Subcutaneous abdominal adipose tissue (tissue), 5 donors: ENCODE measurements around the gene KRTAP4-11.
"Not testable (repeated sequence)": the region's sequence is repeated elsewhere in the genome, so short reads cannot be mapped to it uniquely, and the experiment has no call there.

Experiments used
- H3K27ac ChIP-seq: one replicate; pipeline ENCODE4 v1.7.0; 2013; ENCODE audit warnings: low read depth, mild to moderate bottlenecking, inconsistent platforms, low read length, moderate library complexity
- H3K27me3 ChIP-seq, 5 donors: one replicate each; pipeline ENCODE4 v1.7.0; 2013; ENCODE audit warnings: low read length in 5 of 5, inconsistent platforms in 1 of 5; ENCODE audit not compliant: control insufficient read depth in 5 of 5, insufficient read depth in 4 of 5
- H3K36me3 ChIP-seq, 5 donors: one replicate each; pipeline ENCODE4 v1.7.0; 2013; ENCODE audit warnings: low read length in 5 of 5; ENCODE audit not compliant: control insufficient read depth in 5 of 5, insufficient read depth in 5 of 5
- H3K4me1 ChIP-seq, 5 donors: one replicate each; pipeline ENCODE4 v1.7.0; 2013; ENCODE audit warnings: low read length in 5 of 5, mild to moderate bottlenecking in 3 of 5, moderate library complexity in 1 of 5; ENCODE audit not compliant: control insufficient read depth in 5 of 5, insufficient read depth in 5 of 5
- H3K4me3 ChIP-seq, 5 donors: one replicate each; pipeline ENCODE4 v1.7.0; 2013; ENCODE audit warnings: low read length in 5 of 5, low read depth in 1 of 5
- H3K9ac ChIP-seq, 5 donors: one replicate each; pipeline ENCODE4 v1.7.0; 2013; ENCODE audit warnings: low read length in 5 of 5, mild to moderate bottlenecking in 4 of 5, moderate library complexity in 3 of 5
- H3K9me3 ChIP-seq, 5 donors: one replicate each; pipeline ENCODE4 v1.7.0; 2013; ENCODE audit warnings: low read length in 5 of 5; ENCODE audit not compliant: control insufficient read depth in 5 of 5
- donor health status: healthy.
- donor health status: healthy.
- donor health status: healthy.
- donor health status: healthy.
- donor health status: healthy.

The KRTAP4-11 gene

GRCh38 chr17:41126412-41126811 lies 8.2 kb upstream of the KRTAP4-11 start:
- no peak overlapping the region for H3K27ac ChIP-seq
- peaks cover 0 to 3% (median 0%) of the 10 kb centered on the region in 5 donors for H3K9me3 ChIP-seq
- H3K4me3 ChIP-seq = no peak overlapping the region
- H3K4me1 ChIP-seq = no peaks in the 10 kb centered on the region
- H3K9ac ChIP-seq = no peak overlapping the region
- peaks cover 0 to 3% (median 0%) of the 10 kb centered on the region in 5 donors for H3K27me3 ChIP-seq
- H3K36me3 ChIP-seq = no peaks in the 10 kb centered on the region

- Histone ChIP-seq H3K27ac (no peak overlapping the region), H3K4me1 (peaks cover 0 to 3% (median 0%) of the 10 kb centered on the region in 5 donors), H3K27me3 (peaks cover 0 to 3% (median 0%) of the 10 kb centered on the region in 5 donors), H3K9me3 (peaks cover 0 to 3% (median 0%) of the 10 kb centered on the region in 5 donors), H3K4me3 (no peak overlapping the region), H3K36me3 (no peaks in the 10 kb centered on the region), H3K9ac (no peak overlapping the region)
These were observed 6.9 kb upstream of the KRTAP4-11 start for GRCh38 chr17:41125064-41125463.

- not testable (repeated sequence) for H3K9ac ChIP-seq, H3K27ac ChIP-seq, H3K4me1 ChIP-seq, H3K4me3 ChIP-seq, H3K36me3 ChIP-seq, H3K27me3 ChIP-seq, H3K9me3 ChIP-seq
These were observed 5.8 kb upstream of the KRTAP4-11 start, which contains the start of gene KRTAP4-12 for GRCh38 chr17:41123991-41124371. Gene KRTAP4-12, minus strand, starts transcription at chr17:41124182. Its CDS starts 60 bp downstream, at chr17:41124122.

GRCh38 chr17:41123292-41123990 lies 5.3 kb upstream of the KRTAP4-11 start:
- H3K9ac ChIP-seq, H3K36me3 ChIP-seq, H3K27ac ChIP-seq, H3K27me3 ChIP-seq, H3K4me1 ChIP-seq, H3K9me3 ChIP-seq, H3K4me3 ChIP-seq: not testable (repeated sequence)

- Histone ChIP-seq H3K9ac (no peak overlapping the region), H3K9me3 (peaks cover 0 to 3% (median 0%) of the 10 kb centered on the region in 5 donors), H3K36me3 (no peaks in the 10 kb centered on the region), H3K4me3 (no peak overlapping the region), H3K27ac (no peak overlapping the region), H3K27me3 (peaks cover 0 to 3% (median 0%) of the 10 kb centered on the region in 5 donors), H3K4me1 (peaks cover 0 to 4% (median 0%) of the 10 kb centered on the region in 5 donors)
These were observed 3.6 kb upstream of the KRTAP4-11 start for GRCh38 chr17:41121742-41122141.

- H3K4me3 ChIP-seq, H3K27ac ChIP-seq, H3K27me3 ChIP-seq, H3K9ac ChIP-seq, H3K9me3 ChIP-seq, H3K36me3 ChIP-seq, H3K4me1 ChIP-seq: not testable (repeated sequence)
These were observed 1.8 kb upstream of the KRTAP4-11 start for GRCh38 chr17:41119696-41120690.

- Histone ChIP-seq H3K4me3 (no peak overlapping the region), H3K9ac (no peak overlapping the region), H3K4me1 (peaks cover 0 to 4% (median 0%) of the 10 kb centered on the region in 5 donors), H3K27me3 (peaks cover 0 to 6% (median 0%) of the 10 kb centered on the region in 5 donors), H3K27ac (no peak overlapping the region), H3K9me3 (peaks cover 0 to 3% (median 0%) of the 10 kb centered on the region in 5 donors), H3K36me3 (no peaks in the 10 kb centered on the region)
These were observed 548 bp upstream of the KRTAP4-11 start for GRCh38 chr17:41118721-41119120.

- no peak overlapping the region for H3K9ac ChIP-seq
- H3K27me3 ChIP-seq = peaks cover 0 to 3% (median 0%) of the 10 kb centered on the region in 5 donors
- H3K27ac ChIP-seq = no peak overlapping the region
- H3K9me3 ChIP-seq = peaks cover 0 to 2% (median 0%) of the 10 kb centered on the region in 5 donors
- H3K4me1 ChIP-seq = peaks cover 0 to 4% (median 0%) of the 10 kb centered on the region in 5 donors
- H3K4me3 ChIP-seq = no peak overlapping the region
- no peaks in the 10 kb centered on the region for H3K36me3 ChIP-seq
These were observed 1.9 kb downstream of the KRTAP4-11 start for GRCh38 chr17:41116297-41116696.

GRCh38 chr17:41111151-41111885 lies 6.9 kb downstream of the KRTAP4-11 start:
- peaks cover 0 to 3% (median 2%) of the 10 kb centered on the region in 5 donors for H3K27me3 ChIP-seq
- no peak overlapping the region for H3K4me3 ChIP-seq
- H3K9me3 ChIP-seq = peaks cover 0 to 2% (median 0%) of the 10 kb centered on the region in 5 donors
- no peak overlapping the region for H3K27ac ChIP-seq
- H3K4me1 ChIP-seq = no peaks in the 10 kb centered on the region
- no peaks in the 10 kb centered on the region for H3K36me3 ChIP-seq
- H3K9ac ChIP-seq = no peak overlapping the region
